Keratinocyte (primary cell): ENCODE results near the gene GNAL. TPM values are rescaled to one million over a fixed set of nuclear protein-coding genes. Genes with fewer than 3 reads are reported as not detected.

Experiments
- DNase-seq: peaks from one replicate; pipeline ENCODE4 v3.0.0-alpha.2; 2011; ENCODE audit warnings: low read depth, missing footprints, low spot score
- FAIRE-seq: peaks from 2 replicates; lab custom pipeline; 2011; peaks lifted over from hg19 to GRCh38; lab: Jason Lieb, UNC
- H2AFZ ChIP-seq: 2 replicates; pipeline ENCODE4 v1.6.0; 2012; ENCODE audit warnings: low read length, control low read depth, inconsistent platforms; ENCODE audit not compliant: control insufficient read depth
- H3K27ac ChIP-seq: 2 replicates; pipeline ENCODE4 v1.5.1; 2011; ENCODE audit warnings: low read length; ENCODE audit not compliant: control insufficient read depth, insufficient read depth
- H3K27me3 ChIP-seq: 3 replicates; pipeline ENCODE4 v1.6.0; 2011; ENCODE audit warnings: low read length; ENCODE audit not compliant: control insufficient read depth, insufficient read depth; ENCODE audit errors: extremely low read depth
- H3K36me3 ChIP-seq, 2 experiments: 2 replicates in 1 of 2; 3 replicates in 1 of 2; pipeline ENCODE4 v1.5.1; 2011; ENCODE audit warnings: low read length in 2 of 2, mild to moderate bottlenecking in 1 of 2; ENCODE audit not compliant: control insufficient read depth in 2 of 2, insufficient read depth in 2 of 2; ENCODE audit errors: extremely low read depth in 1 of 2
- H3K4me1 ChIP-seq: 3 replicates; pipeline ENCODE4 v1.5.1; 2011; ENCODE audit warnings: low read length; ENCODE audit not compliant: control insufficient read depth, insufficient read depth; ENCODE audit errors: extremely low read depth
- H3K4me2 ChIP-seq: 3 replicates; pipeline ENCODE4 v1.6.0; 2011; ENCODE audit warnings: low read depth, low read length; ENCODE audit not compliant: control insufficient read depth, insufficient read depth; ENCODE audit errors: extremely low read depth
- H3K4me3 ChIP-seq, 3 experiments: fragments of 200-600 bp in 1 of 3; sonication (generic) in 1 of 3; 2 replicates in 2 of 3; 3 replicates in 1 of 3; pipeline ENCODE4 v1.5.1; 2011 to 2016; ENCODE audit warnings: low read length in 3 of 3, mild to moderate bottlenecking in 3 of 3, control low read depth in 2 of 3, inconsistent platforms in 1 of 3, low read depth in 1 of 3, mixed read lengths in 1 of 3, mixed run types in 1 of 3, moderate library complexity in 1 of 3; ENCODE audit not compliant: control insufficient read depth in 2 of 3, insufficient read depth in 2 of 3; ENCODE audit errors: extremely low read depth in 1 of 3
- H3K79me2 ChIP-seq: 2 replicates; pipeline ENCODE4 v1.6.0; 2012; ENCODE audit warnings: low read length; ENCODE audit not compliant: control insufficient read depth, insufficient read depth
- H3K9ac ChIP-seq: 3 replicates; pipeline ENCODE4 v1.6.0; 2011; ENCODE audit warnings: low read length; ENCODE audit not compliant: control insufficient read depth, insufficient read depth; ENCODE audit errors: extremely low read depth
- H3K9me1 ChIP-seq: 3 replicates; pipeline ENCODE4 v1.6.0; 2011; ENCODE audit warnings: low read length; ENCODE audit not compliant: control insufficient read depth, insufficient read depth; ENCODE audit errors: extremely low read depth
- H3K9me3 ChIP-seq: 2 replicates; pipeline ENCODE4 v1.5.1; 2012; ENCODE audit warnings: low read depth, low read length; ENCODE audit not compliant: control insufficient read depth
- H4K20me1 ChIP-seq: 3 replicates; pipeline ENCODE4 v1.6.0; 2011; ENCODE audit warnings: low read length; ENCODE audit not compliant: control insufficient read depth, insufficient read depth; ENCODE audit errors: extremely low read depth
- EZH2 ChIP-seq: IDR thresholded peaks from one replicate; pipeline ENCODE4 v1.6.1; 2012; ENCODE audit warnings: inconsistent platforms, mild to moderate bottlenecking, low read length, moderate library complexity
- dilution Hi-C: fragments of 300-500 bp; cut with MboI; formaldehyde crosslinking; loops from one replicate; pipeline ENCODE4 v1.7.0; 2020; ENCODE audit warnings: low sequenced_read_pairs; ENCODE audit not compliant: extremely low pct_ligation_motif_present
- polyA plus RNA-seq, 5 experiments: library from polyadenylated mRNA; depleted of rRNA in 3 of 5; stranded (reverse) in 3 of 5; stranded (forward) in 1 of 5; unstranded in 1 of 5; fragments of >200 nt; gene quantifications; 1 replicate in 1 of 5; 2 replicates in 3 of 5; 3 replicates in 1 of 5; pipeline versions ENCODE4 v1.2.1 to v1.2.3, GENCODE V29; 2011 to 2012; ENCODE audit warnings: missing spikeins in 2 of 5, low read depth in 1 of 5, low replicate concordance in 1 of 5
- TF ChIP-seq, protein P1 (sequence below), 3 experiments: IDR thresholded peaks in 1 of 3; conservative IDR thresholded peaks in 1 of 3; optimal IDR thresholded peaks in 1 of 3; 2 replicates in 2 of 3; 3 replicates in 1 of 3; pipeline versions ENCODE3 to v1.5.1; 2011; ENCODE audit warnings: low read length in 3 of 3, mild to moderate bottlenecking in 3 of 3, moderate library complexity in 2 of 3, control low read depth in 1 of 3, inconsistent platforms in 1 of 3; ENCODE audit not compliant: insufficient read depth in 2 of 3; ENCODE audit errors: extremely low read depth in 1 of 3

The GNAL gene
- polyA plus RNA-seq, 1 donor (not counting 4 experiments of a cell fraction or from before 2014, with no cell fraction given) = 30.0 TPM

DNA sequence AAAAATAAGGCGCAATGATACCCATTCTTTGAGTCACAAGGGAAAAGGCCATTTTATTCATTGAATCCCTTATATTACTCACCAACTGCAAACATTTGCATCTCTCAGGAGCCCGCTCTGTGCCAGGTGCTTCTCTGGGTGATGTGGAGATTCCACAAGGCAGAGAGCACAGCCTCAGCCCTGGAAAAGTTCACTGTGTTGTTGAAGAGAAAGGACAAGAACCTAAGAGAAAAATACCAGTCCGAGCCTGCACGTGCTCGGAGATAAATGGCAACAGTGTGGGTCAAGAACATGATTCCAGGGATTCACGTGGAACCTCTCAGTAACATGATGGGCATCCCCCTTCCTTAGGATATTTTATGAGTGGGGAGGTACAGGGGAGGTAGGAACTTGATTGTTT lies 11.8 kb downstream of the GNAL start:
- Histone ChIP-seq H3K27me3 (no peaks in the 10 kb centered on the region), H3K4me1 (peaks cover 12% of the 10 kb centered on the region), H3K36me3 (no peaks in the 10 kb centered on the region), H3K9me3 (no peaks in the 10 kb centered on the region), H3K4me2 (no peak overlapping the region), H3K4me3 (no peak overlapping the region), H3K79me2 (peaks cover 6% of the 10 kb centered on the region), H3K9ac (no peak overlapping the region), H2AFZ (no peak overlapping the region), H4K20me1 (no peaks in the 10 kb centered on the region), H3K9me1 (no peaks in the 10 kb centered on the region), H3K27ac (no peak overlapping the region)
- DNase-seq (no peak), FAIRE-seq (no peak)
- dilution Hi-C loops = no loop called here
- TF ChIP-seq EZH2 = no peak
- TF ChIP-seq, protein P1, sequence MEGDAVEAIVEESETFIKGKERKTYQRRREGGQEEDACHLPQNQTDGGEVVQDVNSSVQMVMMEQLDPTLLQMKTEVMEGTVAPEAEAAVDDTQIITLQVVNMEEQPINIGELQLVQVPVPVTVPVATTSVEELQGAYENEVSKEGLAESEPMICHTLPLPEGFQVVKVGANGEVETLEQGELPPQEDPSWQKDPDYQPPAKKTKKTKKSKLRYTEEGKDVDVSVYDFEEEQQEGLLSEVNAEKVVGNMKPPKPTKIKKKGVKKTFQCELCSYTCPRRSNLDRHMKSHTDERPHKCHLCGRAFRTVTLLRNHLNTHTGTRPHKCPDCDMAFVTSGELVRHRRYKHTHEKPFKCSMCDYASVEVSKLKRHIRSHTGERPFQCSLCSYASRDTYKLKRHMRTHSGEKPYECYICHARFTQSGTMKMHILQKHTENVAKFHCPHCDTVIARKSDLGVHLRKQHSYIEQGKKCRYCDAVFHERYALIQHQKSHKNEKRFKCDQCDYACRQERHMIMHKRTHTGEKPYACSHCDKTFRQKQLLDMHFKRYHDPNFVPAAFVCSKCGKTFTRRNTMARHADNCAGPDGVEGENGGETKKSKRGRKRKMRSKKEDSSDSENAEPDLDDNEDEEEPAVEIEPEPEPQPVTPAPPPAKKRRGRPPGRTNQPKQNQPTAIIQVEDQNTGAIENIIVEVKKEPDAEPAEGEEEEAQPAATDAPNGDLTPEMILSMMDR (optimal IDR thresholded peaks at IDR 0.05 in 1 of 3, IDR thresholded peaks at IDR 0.05 in 1 of 3, conservative IDR thresholded peaks at IDR 0.05 in 1 of 3; ENCODE audit: extremely low read depth in 1 of 3, insufficient read depth in 2 of 3, low read length in 3 of 3) = no peak

DNA sequence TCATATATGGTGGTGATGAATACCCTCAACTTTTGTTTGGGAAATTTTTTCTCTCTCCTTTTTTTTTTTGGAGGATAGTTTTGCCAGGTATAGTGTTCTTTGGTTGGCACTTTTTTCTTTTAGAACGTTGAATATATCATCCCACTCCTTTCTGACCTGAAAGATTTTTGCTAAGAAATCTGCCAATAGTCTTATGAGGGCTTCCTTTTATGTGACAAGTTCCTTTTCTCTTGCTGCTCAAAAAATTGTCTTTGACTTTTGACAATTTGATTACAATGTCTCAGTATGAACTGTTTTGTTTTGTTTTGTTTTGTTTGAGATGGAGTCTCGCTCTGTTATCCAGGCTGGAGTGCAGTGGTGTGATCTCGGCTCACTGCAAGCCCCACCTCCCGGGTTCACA lies 21.5 kb downstream of the GNAL start:
- H2AFZ ChIP-seq = no peak overlapping the region
- DNase-seq (no peak), FAIRE-seq (no peak)
- TF ChIP-seq EZH2 = no peak
- TF ChIP-seq, protein P1 (optimal IDR thresholded peaks at IDR 0.05 in 1 of 3, IDR thresholded peaks at IDR 0.05 in 1 of 3, conservative IDR thresholded peaks at IDR 0.05 in 1 of 3; ENCODE audit: extremely low read depth in 1 of 3, insufficient read depth in 2 of 3, low read length in 3 of 3) = no peak
- H3K9ac ChIP-seq = no peak overlapping the region
- no peaks in the 10 kb centered on the region for H3K27me3 ChIP-seq
- no peak overlapping the region for H3K4me2 ChIP-seq
- no peaks in the 10 kb centered on the region for H3K79me2 ChIP-seq
- no peak overlapping the region for H3K4me3 ChIP-seq
- H3K36me3 ChIP-seq = no peaks in the 10 kb centered on the region
- H4K20me1 ChIP-seq = no peaks in the 10 kb centered on the region
- dilution Hi-C loops = no loop called here
- H3K4me1 ChIP-seq = no peaks in the 10 kb centered on the region
- no peaks in the 10 kb centered on the region for H3K9me3 ChIP-seq
- no peak overlapping the region for H3K27ac ChIP-seq
- H3K9me1 ChIP-seq = no peaks in the 10 kb centered on the region
